HG03565 (cell line): ENCODE results near the gene TMEM100.

Experiments
- ATAC-seq: cut with Tn5 transposase; IDR thresholded peaks from one replicate; pipeline ENCODE4 v1.9.1; 2021; ENCODE audit warnings: mild to moderate bottlenecking, moderate library complexity; ENCODE audit not compliant: unreplicated experiment

The TMEM100 gene

GRCh38 chr17:55720919-55721836, 1.5 kb downstream of the TMEM100 start:
- no peak for ATAC-seq

GRCh38 chr17:55717898-55718735, 4.5 kb downstream of the TMEM100 start:
- peak; percentile 60 for ATAC-seq

GRCh38 chr17:55717432-55717831, 5.2 kb downstream of the TMEM100 start:
- ATAC-seq: no peak

GRCh38 chr17:55710829-55711496, 11.7 kb downstream of the TMEM100 start:
- no peak for ATAC-seq

GRCh38 chr17:55710410-55710809, 12.3 kb downstream of the TMEM100 start:
- no peak for ATAC-seq

- no peak for ATAC-seq
Measured at GRCh38 chr17:55709984-55710383, 12.7 kb downstream of the TMEM100 start.

- ATAC-seq: no peak
Measured at GRCh38 chr17:55709440-55709839, 13.2 kb downstream of the TMEM100 start.

GRCh38 chr17:55708175-55708974, 14.3 kb downstream of the TMEM100 start:
- ATAC-seq: no peak

GRCh38 chr17:55706808-55707773, 15.6 kb downstream of the TMEM100 start:
- no peak for ATAC-seq

GRCh38 chr17:55705847-55706246, 16.8 kb downstream of the TMEM100 start:
- ATAC-seq: peak; percentile 88

GRCh38 chr17:55704401-55704800, 18.3 kb downstream of the TMEM100 start:
- ATAC-seq: no peak

GRCh38 chr17:55702150-55702549, 20.5 kb downstream of the TMEM100 start:
- ATAC-seq: no peak

- no peak for ATAC-seq
Measured at GRCh38 chr17:55699181-55699860, 23.3 kb downstream of the TMEM100 start.

GRCh38 chr17:55694286-55694910, 28.3 kb downstream of the TMEM100 start:
- ATAC-seq: no peak

GRCh38 chr17:55693254-55694216, 29.1 kb downstream of the TMEM100 start:
- ATAC-seq: no peak

- no peak for ATAC-seq
Measured at GRCh38 chr17:55692276-55692675, 30.4 kb downstream of the TMEM100 start.

GRCh38 chr17:55691666-55692065, 31.0 kb downstream of the TMEM100 start:
- no peak for ATAC-seq
